GM18858 (cell line): Measurements from ENCODE around the gene USB1.
A peak's percentile ranks its signal among the peaks of the same experiment; 100 is the strongest.
"Not testable (repeated sequence)": the region's sequence is repeated elsewhere in the genome, so short reads cannot be mapped to it uniquely, and the experiment has no call there.

Source experiments
- ATAC-seq: cut with Tn5 transposase; IDR thresholded peaks from one replicate; pipeline ENCODE4 v1.9.1; 2021; ENCODE audit not compliant: unreplicated experiment

Gene USB1

DNA sequence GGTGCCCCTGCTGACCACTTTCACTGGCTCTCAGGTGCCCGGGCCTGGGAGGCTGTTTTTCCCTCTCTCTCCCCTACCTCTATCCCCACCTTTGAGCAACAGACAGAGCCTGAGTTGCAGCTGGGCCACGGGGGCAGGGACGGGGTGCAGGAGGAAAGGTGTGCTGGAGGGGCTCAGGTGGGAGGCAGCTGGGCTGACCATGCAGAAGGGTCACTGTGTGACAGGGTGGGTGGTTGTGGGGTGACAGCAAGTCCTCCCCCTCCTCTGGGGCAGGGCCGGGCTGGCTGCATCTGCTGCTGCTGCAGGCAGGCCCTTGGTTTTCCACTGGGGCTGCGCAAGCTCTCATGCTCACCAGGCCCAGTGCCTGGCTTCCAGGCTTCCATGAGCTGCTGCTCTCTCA, 7.3 kb upstream of the USB1 start:
- ATAC-seq, result no peak

DNA sequence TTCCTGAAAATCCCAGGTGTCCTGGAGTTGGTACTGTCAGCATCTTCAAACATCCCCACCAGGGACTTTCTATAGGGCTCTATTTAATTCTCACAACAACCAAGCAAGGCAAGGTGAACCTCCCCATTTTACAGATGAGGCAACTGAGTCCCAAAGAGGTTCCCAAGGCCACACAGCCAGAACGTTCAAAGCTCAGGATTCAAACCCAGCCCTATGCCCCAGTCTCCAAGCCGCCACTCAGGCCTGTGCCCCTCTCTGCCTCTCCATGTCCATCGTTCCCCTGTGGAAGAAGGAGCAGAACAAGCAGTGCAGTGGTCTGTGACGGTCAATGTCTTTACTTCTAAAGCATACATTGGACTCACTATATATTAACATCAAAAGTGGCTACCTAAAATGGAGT, 6.8 kb upstream of the USB1 start:
- ATAC-seq, result no peak

DNA sequence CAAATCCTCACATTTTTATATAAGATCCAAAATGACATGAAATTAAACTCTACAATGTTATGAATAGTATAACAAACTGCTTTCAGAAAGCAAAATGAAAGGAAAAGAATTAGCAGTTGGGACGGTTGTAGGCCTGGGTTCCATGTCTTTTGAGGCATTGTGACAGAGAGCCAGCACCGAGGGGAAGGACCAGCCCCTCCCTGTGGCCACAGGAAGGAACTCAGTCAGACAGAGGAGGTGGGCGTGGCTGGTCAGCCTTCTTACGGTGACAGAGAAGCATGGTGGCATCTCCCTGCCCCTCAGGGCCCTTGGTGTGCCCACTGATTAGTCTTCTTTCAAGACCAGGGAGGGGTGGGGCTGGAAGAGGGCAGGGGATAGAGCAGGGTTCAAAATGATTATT, 6.4 kb upstream of the USB1 start:
- ATAC-seq, result peak; percentile 63

GRCh38 chr16:57995721-57996405, 5.3 kb upstream of the USB1 start:
- no peak for ATAC-seq

GRCh38 chr16:57996406-57997175, 4.6 kb upstream of the USB1 start:
- ATAC-seq, result no peak

GRCh38 chr16:57997176-57997527, 4.1 kb upstream of the USB1 start:
- ATAC-seq, result no peak

- no peak for ATAC-seq
These were observed 3.5 kb upstream of the USB1 start for GRCh38 chr16:57997528-57998265.

DNA sequence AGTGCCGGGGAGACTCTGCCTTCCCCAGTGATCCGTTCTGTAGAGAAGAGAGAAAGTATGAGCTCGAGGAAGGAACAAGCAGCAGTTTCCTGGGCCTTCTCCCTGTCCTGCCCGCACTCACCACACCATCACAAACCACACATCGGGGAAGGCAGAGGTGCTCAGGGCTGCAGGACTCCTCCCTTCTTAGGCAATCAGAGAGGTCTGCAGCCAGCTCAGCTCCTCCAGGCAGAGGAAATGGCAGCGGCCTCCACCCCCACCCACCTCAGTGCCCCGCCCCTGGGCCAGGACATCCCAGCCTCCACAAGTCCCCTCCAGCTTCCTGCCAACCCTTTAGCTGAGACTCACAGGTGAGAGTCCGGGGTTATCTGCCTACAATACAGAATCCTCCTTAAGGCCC, 2.7 kb upstream of the USB1 start:
- no peak for ATAC-seq

GRCh38 chr16:57998992-57999365, 2.2 kb upstream of the USB1 start:
- no peak for ATAC-seq

- ATAC-seq, result no peak
These were observed 1.7 kb upstream of the USB1 start for GRCh38 chr16:57999366-57999970.

- ATAC-seq, result peak; percentile 17
These were observed 1.1 kb upstream of the USB1 start, which contains the start of gene ZNF319 for GRCh38 chr16:57999971-58000705. Gene ZNF319 (minus strand): TSS chr16:58000672. CDS start chr16:57998265, 2,407 bp downstream.

GRCh38 chr16:58001781-58002415, 691 bp downstream of the USB1 start:
- no peak for ATAC-seq

GRCh38 chr16:58002416-58002800, 1.2 kb downstream of the USB1 start:
- ATAC-seq, result no peak

DNA sequence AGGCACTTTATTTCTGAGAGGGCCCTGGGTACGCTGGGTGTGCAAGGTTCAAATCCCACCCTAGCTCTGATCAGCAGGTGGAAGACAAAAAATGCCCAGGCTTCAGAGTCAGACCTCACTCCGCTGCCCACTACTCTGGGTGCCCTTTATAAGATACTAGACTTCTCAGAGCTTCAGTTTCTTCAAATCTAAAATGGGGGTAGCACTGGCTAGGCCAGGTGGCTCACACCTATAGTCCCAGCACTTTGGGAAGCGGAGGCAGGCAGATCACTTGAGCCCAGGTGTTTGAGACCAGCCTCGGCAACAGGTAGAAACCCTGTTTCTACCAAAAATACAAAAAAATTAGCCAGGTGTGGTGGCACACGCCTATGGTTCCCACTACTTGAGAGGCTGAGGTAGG, 1.7 kb downstream of the USB1 start:
- ATAC-seq, result no peak

DNA sequence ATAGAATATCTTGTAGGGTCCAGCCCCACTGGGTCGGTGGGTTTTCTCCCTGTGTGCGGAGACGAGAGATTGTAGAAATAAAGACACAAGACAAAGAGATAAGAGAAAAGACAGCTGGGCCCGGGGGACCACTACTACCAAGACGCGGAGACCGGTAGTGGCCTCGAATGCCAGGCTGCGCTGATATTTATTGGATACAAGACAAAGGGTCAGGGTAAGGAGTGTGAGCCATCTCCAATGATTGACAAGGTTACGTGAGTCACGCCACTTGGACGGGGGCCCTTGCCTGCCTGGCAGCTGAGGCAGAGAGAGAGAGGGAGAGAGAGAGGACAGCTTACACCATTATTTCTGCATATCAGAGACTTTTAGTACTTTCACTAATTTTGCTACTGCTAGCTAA, 3.5 kb downstream of the USB1 start:
- ATAC-seq, result not testable (repeated sequence)

- ATAC-seq, result no peak
These were observed 8.7 kb downstream of the USB1 start for GRCh38 chr16:58009856-58010416.

DNA sequence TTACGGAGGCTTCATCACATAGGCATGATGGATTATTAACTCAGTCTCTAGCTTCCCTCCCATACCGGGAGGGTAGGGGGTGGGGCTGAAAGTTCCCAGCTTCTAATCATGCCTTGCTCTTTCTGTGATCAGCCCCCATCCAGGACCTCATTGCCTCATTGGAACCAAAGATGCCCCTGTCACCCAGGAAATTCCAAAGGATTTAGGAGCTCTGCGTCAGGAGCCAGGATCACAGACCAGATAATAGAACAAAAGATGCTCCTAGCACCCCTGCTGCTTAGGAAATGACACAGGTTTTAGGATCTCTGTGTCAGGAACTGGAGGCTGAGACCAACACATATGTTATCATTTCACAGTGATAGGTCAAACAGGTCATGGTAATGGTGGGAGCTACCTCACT, 9.7 kb downstream of the USB1 start:
- no peak for ATAC-seq

- ATAC-seq, result no peak
These were observed 10.4 kb downstream of the USB1 start for GRCh38 chr16:58011652-58012051.

GRCh38 chr16:58012481-58012880, 11.3 kb downstream of the USB1 start:
- ATAC-seq, result no peak
